Hepatic stellate cell (primary cell): Measurements from ENCODE around the gene PIK3R2.
A peak's percentile ranks its signal among the peaks of the same experiment; 100 is the strongest.
"Not testable (repeated sequence)": the region's sequence is repeated elsewhere in the genome, so short reads cannot be mapped to it uniquely, and the experiment has no call there.

Experiments
- DNase-seq: peaks from one replicate; pipeline ENCODE4 v3.0.0; 2011; ENCODE audit warnings: low spot score

The PIK3R2 gene

DNA sequence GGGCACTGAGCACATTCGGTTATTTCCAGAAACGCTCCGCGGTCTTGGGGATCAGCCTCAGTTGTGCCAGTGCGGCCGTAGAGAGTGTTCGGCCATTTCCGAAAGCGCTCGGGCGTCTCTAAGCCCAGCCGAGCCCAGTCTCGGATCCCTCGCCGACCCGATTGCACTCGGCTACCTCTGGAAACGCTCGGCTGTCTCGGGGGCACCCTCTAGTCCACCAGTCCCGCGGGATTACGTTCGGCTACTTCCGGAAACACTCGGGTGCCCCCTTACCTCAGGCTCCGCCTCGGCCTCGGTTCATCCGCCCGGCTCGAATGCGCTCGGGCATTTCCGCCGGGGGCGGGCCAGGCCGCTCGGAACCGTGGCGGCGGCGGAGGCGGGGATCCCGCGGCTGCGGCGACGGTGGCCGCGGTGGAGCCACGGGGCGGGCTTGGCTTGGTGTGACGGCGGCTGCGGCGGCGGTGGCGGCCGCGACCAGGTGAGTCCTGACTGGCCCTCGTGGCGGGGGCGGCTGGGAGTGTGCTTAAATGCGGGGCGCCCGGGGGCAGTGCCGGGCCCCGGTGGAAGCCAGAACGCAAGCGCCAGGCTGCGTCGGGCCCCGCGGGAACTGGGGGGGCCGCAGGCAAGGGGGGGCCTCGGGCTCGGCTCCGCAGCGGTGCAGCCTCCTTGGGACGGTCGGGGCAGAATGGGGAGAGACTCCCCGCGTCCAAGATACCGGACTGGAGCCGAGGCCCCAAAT is at the start of gene PIK3R2:
Gene PIK3R2 (plus strand): TSS at position 347 of the 739 bp plus-strand sequence. CDS start 2,717 bp downstream, outside the sequence.
- DNase-seq = peak; percentile 99

GRCh38 chr19:18104793-18105131 is 48.2 kb upstream of the PIK3R2 start:
- no peak for DNase-seq

- DNase-seq = not testable (repeated sequence)
These were observed 47.7 kb upstream of the PIK3R2 start for GRCh38 chr19:18105259-18105658.

DNA sequence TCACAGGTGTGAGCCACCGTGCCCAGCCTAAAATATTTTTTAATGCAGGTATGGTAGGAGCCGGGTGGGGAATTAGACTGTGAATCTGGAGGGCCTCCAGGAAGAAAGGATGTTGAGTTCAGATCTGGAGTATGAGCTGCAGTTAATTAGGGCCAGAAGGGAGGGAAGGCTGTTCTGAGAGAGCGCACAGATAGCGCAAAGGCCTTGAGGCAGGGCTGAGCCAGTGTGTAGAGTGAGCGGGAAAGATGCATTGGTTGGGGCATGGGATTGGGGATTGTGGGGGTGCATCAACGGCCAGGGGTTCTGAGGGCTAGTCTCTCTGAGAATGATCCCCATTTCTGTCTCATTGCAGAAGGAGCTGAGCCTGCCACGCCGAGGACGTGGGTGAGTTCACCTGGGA is 45.7 kb upstream of the PIK3R2 start:
- DNase-seq = no peak

DNA sequence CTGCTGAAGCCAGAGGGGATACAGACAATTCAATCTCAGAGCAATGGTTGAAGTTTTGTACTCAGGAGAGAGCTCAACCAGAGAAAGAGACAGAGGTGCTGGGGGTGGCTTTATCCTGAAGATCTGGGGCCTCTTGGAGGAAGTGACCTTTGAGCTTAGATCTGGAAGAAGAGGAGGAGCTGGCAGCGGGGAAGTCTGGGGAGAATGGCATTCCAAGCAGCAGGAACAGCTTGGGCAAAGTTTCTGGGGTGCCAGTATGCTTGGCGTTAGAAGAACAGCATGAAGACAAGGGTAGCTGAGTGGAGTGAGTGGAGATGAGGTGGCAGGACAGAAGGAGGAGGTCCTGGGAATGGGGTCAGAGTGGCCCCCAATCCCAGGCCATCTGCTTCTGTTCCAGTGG is 44.1 kb upstream of the PIK3R2 start:
- no peak for DNase-seq

DNA sequence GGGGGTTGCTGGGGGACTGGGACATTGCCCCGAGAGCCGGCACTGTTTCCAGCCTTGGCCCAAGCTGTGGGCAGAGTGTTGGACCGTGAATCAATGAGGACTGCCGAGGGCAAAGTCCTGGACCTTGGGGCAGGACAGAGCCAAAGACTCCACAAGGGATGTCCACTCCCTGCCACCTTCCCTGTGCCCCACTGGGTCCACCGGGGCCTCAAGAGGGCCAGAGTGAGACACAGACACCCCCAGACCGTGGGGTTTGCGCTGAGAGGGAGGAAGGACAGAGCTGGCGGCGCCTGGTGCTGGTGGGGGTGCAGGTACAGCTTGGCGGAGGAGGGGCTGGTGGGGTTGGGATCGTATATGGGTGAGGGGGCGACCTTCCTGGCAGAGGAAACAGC is 43.6 kb upstream of the PIK3R2 start:
- DNase-seq = no peak

- peak; percentile 67 for DNase-seq
These were observed 43.0 kb upstream of the PIK3R2 start for GRCh38 chr19:18109733-18110608.

GRCh38 chr19:18110609-18111232 is 42.2 kb upstream of the PIK3R2 start:
- DNase-seq = no peak

DNA sequence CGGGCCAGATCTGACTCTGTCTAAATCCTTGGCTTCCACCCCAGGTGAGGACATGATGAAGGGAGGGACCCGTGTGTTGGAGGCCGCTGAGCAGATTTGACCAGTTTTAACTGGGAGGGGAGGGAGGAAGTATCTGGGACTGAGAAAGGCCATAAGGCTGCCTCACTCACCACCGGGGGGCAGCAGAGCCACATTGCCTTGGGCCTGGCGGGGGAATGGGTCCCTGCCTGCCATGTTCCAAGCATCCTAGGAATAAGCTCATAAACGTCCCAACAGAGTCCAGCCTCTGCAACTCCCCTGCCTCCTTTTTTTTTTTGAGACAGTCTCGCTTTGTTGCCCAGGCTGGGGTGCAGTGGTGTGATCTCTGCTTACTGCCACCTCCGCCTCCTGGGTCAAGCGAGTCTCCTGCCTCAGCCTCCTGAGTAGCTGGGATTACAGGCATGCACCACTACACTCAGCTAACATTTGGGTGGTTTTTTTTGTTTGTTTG is 39.9 kb upstream of the PIK3R2 start:
- peak; percentile 89 for DNase-seq

GRCh38 chr19:18113827-18114226 is 39.1 kb upstream of the PIK3R2 start:
- no peak for DNase-seq

DNA sequence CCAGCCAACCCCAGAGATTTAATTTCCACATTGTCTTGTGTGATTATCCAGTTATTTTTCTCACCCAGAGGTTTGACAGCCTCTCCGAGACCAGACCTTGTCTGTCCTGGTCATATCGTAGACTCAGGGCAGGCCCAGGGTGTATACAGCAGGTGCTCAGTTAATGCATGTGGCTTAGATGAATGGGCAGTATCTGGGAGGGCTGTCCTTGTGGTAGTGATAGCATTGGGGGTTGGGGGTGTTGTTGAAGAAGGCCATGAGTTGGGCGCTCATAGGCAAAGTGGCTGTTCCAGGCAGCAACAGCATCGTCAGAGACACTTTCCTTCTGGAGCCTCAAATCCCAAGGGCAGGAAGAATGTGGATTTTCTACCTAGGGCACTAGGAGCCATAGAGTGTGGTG is 38.5 kb upstream of the PIK3R2 start:
- no peak for DNase-seq

GRCh38 chr19:18117364-18117691 is 35.6 kb upstream of the PIK3R2 start:
- DNase-seq = no peak

GRCh38 chr19:18117692-18118378 is 35.1 kb upstream of the PIK3R2 start:
- DNase-seq = peak; percentile 97

GRCh38 chr19:18118420-18119012 is 34.4 kb upstream of the PIK3R2 start:
- no peak for DNase-seq

GRCh38 chr19:18119013-18119716 is 33.8 kb upstream of the PIK3R2 start:
- no peak for DNase-seq

DNA sequence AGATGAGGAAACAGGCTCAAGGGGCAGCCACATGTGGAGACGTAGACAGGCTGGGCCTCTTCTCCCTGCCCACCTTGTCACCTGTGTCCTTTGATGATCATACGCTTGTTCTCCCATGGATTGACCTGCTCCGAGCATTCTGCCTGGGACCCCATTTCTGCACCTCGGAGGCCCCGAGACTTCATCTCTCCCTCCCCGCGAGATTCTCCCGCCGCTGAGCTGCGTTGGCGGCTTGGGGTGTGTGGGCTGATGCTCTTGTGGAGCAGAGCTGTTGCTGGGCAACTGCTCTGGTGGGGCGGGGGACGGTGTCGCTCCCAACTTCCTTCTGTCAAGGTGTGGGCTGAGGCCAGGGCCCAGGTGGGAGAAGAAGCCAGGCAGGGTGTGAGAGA is 33.3 kb upstream of the PIK3R2 start:
- no peak for DNase-seq

DNA sequence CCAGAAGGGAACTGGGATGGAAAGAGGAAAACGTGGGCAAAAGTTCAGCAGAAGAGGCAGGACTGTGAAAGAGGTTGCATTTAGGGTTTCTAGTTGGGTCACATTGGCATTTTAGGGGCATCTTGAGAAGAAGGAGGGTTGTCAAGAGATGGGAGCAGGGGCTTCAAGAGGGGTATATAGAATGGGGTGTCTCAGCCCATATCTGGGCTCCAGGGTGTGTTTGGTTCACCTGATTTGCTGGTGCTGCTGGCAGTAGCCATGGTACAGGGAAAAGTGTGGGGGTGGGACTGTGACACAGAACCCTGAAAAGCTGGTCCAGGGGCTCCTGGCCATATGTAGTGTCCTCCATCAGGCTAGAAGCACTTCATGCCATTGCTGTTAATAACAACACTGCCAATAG is 32.8 kb upstream of the PIK3R2 start:
- DNase-seq = no peak

DNA sequence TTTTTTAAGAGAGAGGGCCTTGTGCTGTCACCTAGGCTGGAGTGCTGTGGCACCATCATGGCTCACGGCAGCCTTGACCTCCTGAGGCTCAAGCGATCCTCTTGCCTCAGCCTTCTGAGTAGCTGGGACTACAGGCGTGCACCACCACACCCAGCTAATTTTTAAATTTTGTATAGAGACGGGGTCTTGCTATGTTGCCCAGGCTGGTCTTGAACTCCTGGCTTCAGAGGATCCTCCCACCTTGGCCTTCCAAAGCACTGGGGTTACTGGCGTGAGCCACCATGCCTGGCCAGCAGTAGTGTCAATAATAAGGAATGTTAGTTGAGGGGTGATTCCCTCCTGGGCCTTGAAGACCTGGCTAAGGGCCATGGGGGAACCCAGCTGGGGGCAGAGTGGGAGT is 31.8 kb upstream of the PIK3R2 start:
- no peak for DNase-seq

DNA sequence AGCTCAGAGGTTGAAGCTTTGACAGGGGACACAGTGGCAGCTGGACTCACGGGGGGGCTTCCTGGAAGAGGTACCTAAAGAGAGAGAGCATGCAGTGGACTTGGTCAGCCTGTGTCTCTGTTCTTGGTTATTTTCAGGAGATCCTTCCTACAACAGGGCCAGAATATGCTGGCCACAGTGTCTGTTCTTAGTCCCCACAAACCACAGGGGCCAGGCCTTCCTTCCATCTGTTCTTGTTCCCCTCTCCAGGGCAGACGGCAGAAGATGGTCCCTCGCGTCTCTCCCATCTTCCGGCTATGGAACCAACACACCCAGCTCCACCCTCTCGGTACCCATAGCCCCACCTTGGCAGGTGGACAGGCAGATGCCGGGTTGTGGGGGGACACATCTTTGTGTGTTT is 30.5 kb upstream of the PIK3R2 start:
- DNase-seq = no peak

GRCh38 chr19:18122860-18123795 is 29.8 kb upstream of the PIK3R2 start:
- DNase-seq = no peak
